HL-60 (cell line): Measurements from ENCODE around the gene IFITM2.

ENCODE experiments used
- DNase-seq, 2 experiments: peaks; one replicate each; pipeline ENCODE4 v3.0.0-alpha.2; 2010 to 2020; ENCODE audit warnings: low read depth in 1 of 2, low spot score in 1 of 2
- H3K27ac ChIP-seq: fragments of 250-450 bp; sonication (Bioruptor Pico); replicated peaks from 2 replicates; pipeline ENCODE4 v1.5.1; 2020; ENCODE audit warnings: mild to moderate bottlenecking, moderate library complexity
- H3K27me3 ChIP-seq: fragments of 250-450 bp; sonication (Bioruptor Pico); 2 replicates; pipeline ENCODE4 v1.5.1; 2021; ENCODE audit warnings: mild to moderate bottlenecking, moderate library complexity; ENCODE audit not compliant: insufficient read depth, poor library complexity, severe bottlenecking
- H3K4me3 ChIP-seq: replicated peaks from 2 replicates; pipeline ENCODE4 v1.5.1; 2011; ENCODE audit warnings: mild to moderate bottlenecking, control low read depth, low read length; ENCODE audit not compliant: insufficient read depth
- GABPA ChIP-seq: IDR thresholded peaks from 2 replicates; pipeline ENCODE4 v1.6.1; 2012; ENCODE audit warnings: low read depth
- POLR2AphosphoS5 ChIP-seq: IDR thresholded peaks from 2 replicates; pipeline ENCODE4 v1.6.1; 2012; ENCODE audit warnings: low read depth
- SPI1 ChIP-seq: IDR thresholded peaks from 2 replicates; pipeline ENCODE4 v1.6.1; 2012; ENCODE audit warnings: low read depth, mild to moderate bottlenecking, borderline replicate concordance
- TF ChIP-seq, protein P1 (sequence below): IDR thresholded peaks from 2 replicates; pipeline ENCODE4 v1.6.1; 2012; ENCODE audit warnings: low read depth; ENCODE audit not compliant: insufficient replicate concordance
- TF ChIP-seq, protein P2 (sequence below): IDR thresholded peaks from one replicate; pipeline ENCODE4 v1.5.1; 2011; ENCODE audit warnings: low read length, control low read depth, inconsistent platforms; ENCODE audit not compliant: insufficient read depth

IFITM2 gene

DNA sequence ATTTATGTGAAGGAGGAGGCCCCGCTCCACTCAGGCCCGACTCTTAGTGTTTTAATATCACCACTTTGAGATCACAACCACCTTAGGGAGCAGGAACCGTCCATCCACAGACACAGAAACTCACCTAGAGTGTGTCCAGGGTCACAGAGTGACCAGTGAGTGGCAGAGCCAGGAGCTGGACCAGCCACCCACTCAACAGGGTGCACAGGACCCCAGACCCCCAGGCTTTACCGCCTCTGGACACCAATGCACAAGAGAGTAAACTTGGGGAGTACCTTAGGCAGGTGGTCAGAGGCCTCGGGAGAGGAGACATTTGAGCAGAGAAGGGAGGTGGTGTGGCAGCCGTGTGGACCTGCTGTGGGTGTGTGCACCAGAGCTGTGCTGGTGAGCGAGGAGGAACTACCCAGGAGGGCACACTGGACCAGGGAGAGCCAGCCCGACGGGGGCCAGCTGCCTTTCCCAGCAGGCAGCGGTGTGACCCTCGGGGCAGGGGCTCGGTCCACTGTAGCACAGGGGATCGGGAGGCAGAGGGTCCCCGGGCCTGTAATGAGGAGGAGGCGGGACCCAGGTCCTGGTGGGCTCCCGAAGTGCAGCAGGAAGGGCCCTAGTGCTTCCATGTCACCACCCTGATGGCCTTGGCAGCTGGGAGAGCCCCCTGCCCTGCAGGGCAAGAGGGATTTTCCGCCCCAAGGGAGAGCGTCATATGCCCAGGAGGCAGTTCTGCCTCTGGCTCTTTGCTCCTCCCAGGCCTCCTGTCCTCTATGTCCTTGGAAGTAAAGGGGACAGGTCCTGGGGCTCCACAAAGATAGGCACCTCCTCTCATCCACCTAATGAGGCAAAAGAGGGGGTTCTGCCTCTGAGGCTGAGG is 36.9 kb upstream of the IFITM2 start:
- Histone ChIP-seq H3K4me3 (no peak overlapping the region), H3K27me3 (no peaks in the 10 kb centered on the region), H3K27ac (peak overlapping the region; percentile 99)
- TF ChIP-seq SPI1 = no peak
- no peak for TF ChIP-seq POLR2AphosphoS5
- TF ChIP-seq, protein P1, sequence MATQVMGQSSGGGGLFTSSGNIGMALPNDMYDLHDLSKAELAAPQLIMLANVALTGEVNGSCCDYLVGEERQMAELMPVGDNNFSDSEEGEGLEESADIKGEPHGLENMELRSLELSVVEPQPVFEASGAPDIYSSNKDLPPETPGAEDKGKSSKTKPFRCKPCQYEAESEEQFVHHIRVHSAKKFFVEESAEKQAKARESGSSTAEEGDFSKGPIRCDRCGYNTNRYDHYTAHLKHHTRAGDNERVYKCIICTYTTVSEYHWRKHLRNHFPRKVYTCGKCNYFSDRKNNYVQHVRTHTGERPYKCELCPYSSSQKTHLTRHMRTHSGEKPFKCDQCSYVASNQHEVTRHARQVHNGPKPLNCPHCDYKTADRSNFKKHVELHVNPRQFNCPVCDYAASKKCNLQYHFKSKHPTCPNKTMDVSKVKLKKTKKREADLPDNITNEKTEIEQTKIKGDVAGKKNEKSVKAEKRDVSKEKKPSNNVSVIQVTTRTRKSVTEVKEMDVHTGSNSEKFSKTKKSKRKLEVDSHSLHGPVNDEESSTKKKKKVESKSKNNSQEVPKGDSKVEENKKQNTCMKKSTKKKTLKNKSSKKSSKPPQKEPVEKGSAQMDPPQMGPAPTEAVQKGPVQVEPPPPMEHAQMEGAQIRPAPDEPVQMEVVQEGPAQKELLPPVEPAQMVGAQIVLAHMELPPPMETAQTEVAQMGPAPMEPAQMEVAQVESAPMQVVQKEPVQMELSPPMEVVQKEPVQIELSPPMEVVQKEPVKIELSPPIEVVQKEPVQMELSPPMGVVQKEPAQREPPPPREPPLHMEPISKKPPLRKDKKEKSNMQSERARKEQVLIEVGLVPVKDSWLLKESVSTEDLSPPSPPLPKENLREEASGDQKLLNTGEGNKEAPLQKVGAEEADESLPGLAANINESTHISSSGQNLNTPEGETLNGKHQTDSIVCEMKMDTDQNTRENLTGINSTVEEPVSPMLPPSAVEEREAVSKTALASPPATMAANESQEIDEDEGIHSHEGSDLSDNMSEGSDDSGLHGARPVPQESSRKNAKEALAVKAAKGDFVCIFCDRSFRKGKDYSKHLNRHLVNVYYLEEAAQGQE = no peak
- no peak for TF ChIP-seq GABPA
- TF ChIP-seq, protein P2, sequence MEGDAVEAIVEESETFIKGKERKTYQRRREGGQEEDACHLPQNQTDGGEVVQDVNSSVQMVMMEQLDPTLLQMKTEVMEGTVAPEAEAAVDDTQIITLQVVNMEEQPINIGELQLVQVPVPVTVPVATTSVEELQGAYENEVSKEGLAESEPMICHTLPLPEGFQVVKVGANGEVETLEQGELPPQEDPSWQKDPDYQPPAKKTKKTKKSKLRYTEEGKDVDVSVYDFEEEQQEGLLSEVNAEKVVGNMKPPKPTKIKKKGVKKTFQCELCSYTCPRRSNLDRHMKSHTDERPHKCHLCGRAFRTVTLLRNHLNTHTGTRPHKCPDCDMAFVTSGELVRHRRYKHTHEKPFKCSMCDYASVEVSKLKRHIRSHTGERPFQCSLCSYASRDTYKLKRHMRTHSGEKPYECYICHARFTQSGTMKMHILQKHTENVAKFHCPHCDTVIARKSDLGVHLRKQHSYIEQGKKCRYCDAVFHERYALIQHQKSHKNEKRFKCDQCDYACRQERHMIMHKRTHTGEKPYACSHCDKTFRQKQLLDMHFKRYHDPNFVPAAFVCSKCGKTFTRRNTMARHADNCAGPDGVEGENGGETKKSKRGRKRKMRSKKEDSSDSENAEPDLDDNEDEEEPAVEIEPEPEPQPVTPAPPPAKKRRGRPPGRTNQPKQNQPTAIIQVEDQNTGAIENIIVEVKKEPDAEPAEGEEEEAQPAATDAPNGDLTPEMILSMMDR = no peak
- no peak for DNase-seq

DNA sequence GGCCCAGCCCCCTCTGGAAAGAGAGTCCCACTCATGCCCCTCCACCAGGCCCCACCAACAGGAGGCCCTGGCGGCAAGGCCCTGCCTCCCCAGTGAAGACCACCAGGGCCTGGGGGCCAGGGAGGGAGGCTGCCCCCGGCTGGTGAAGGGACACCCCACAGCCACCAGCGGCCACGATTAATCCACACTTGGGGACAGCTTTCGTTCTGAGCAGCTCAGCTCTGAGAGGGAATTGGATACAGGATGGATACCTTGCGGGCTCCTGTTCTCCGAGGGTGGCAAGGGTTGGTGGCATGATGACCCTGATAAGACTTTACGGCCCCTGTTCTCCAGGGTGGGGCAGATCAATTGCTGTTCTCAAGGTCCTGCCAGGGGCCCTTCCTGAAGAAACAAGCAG is 36.3 kb upstream of the IFITM2 start:
- TF ChIP-seq GABPA (no peak), SPI1 (no peak)
- TF ChIP-seq, protein P2 = no peak
- TF ChIP-seq, protein P1 = no peak
- no peaks in the 10 kb centered on the region for H3K27me3 ChIP-seq
- no peak overlapping the region for H3K4me3 ChIP-seq
- no peak overlapping the region for H3K27ac ChIP-seq
- DNase-seq = no peak

DNA sequence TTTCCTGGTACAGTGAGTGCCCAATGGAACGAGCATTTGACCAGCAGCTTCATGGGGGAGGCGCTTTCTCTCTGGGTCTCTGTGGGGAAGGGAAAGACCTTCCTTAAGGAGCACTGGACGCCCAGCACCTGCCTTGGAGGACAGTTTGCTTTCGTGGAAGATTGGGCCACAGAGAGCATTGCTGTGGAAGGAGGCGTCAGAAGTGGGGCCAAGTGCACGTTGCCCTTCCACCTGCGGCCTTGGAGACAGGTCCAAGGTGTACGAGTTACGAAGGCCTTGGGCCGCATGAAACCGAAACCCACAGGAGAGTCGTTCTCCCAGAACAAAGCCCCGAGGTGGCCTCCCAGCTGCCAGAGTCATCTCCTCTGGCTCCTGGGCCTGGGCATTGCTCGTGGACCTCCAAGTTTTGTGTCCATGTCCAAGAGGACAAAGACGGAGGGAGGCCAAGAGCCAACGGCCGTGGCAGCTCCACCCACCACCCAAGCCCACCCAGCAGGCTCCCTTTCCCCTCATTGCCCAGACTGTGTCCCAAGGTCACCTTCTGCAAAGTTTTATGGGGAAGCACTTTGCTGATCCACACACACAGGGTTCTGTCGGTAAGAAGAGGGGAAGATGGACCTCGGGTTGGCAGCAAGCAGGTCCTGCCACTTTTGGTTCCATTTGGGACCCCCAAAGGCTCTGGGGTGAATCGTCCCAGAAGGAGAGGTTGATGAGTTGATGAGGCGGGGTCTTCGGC is 35.3 kb upstream of the IFITM2 start:
- Histone ChIP-seq H3K4me3 (no peak overlapping the region), H3K27ac (no peak overlapping the region), H3K27me3 (no peaks in the 10 kb centered on the region)
- TF ChIP-seq GABPA = no peak
- TF ChIP-seq POLR2AphosphoS5 = no peak
- TF ChIP-seq SPI1 = no peak
- TF ChIP-seq, protein P2 = no peak
- no peak for DNase-seq
